Body of pancreas (tissue), 4 donors: ENCODE measurements around the gene GNA15. TPM values are rescaled to one million over a fixed set of nuclear protein-coding genes. Genes with fewer than 3 reads are reported as not detected.
"Not testable (repeated sequence)": the region's sequence is repeated elsewhere in the genome, so short reads cannot be mapped to it uniquely, and the experiment has no call there.

Experiments used
- ATAC-seq: fragments of 150-250 bp; one replicate; pipeline ENCODE4 v1.9.1; 2016
- DNase-seq, 4 donors: peaks; one replicate each; pipeline ENCODE4 v3.0.0-alpha.2; 2019
- H3K27ac ChIP-seq, 4 donors: fragments of 200-600 bp; sonication (generic); 1 replicate in 3 of 4; 2 replicates in 1 of 4; pipeline versions ENCODE4 v1.5.1 to v1.6.1; 2016 to 2019; ENCODE audit warnings: mild to moderate bottlenecking in 1 of 4, mixed read lengths in 1 of 4, moderate library complexity in 1 of 4
- H3K27me3 ChIP-seq, 2 donors: fragments of 200-600 bp; sonication (generic); one replicate each; pipeline ENCODE4 v1.6.0; 2016; ENCODE audit warnings: mild to moderate bottlenecking in 1 of 2
- H3K36me3 ChIP-seq, 2 donors: fragments of 200-600 bp; sonication (generic); replicated peaks in 1 of 2; 2 replicates each; pipeline ENCODE4 v1.5.1; 2016; ENCODE audit warnings: low read depth in 2 of 2; ENCODE audit not compliant: insufficient read depth in 1 of 2
- H3K4me1 ChIP-seq: fragments of 200-600 bp; sonication (generic); one replicate; pipeline ENCODE4 v1.6.0; 2016
- H3K4me3 ChIP-seq, 2 donors: fragments of 200-600 bp; sonication (generic); 1 replicate in 1 of 2; 2 replicates in 1 of 2; pipeline ENCODE4 v1.5.1; 2016 to 2019
- H3K9me3 ChIP-seq, 3 donors: fragments of 200-600 bp; sonication (generic); 1 replicate in 2 of 3; 2 replicates in 1 of 3; pipeline ENCODE4 v1.5.1; 2016
- CTCF ChIP-seq, 7 experiments: fragments of 450-650 bp in 4 of 7; fragments of 200-600 bp in 3 of 7; sonication (generic) in 3 of 7; IDR thresholded peaks; one replicate each; pipeline ENCODE4 v1.5.1; 2016 to 2019; ENCODE audit warnings: antibody characterized with exemption in 7 of 7
- POLR2A ChIP-seq, 3 donors: fragments of 450-650 bp; IDR thresholded peaks; one replicate each; pipeline ENCODE4 v1.6.1; 2016; ENCODE audit warnings: antibody characterized with exemption in 3 of 3, mild to moderate bottlenecking in 2 of 3
- WGBS, 2 donors: methylation state at CpG; one replicate each; pipeline ENCODE4 v1.1.5; 2017; 5-methylcytosine and 5-hydroxymethylcytosine counted together
- intact Hi-C: fragments of 100-400 bp; cut with DNase I; formaldehyde crosslinking; loops from one replicate; pipeline ENCODE4 v1.15.1; 2023
- total RNA-seq, 2 donors: library from RNA; depleted of rRNA; stranded (reverse); fragments of >200 nt; gene quantifications; one replicate each; pipeline ENCODE4 v1.1.0, GENCODE V29; 2016

GNA15 gene
- total RNA-seq, 2 donors from 2014 or later, result 1.6 to 2.6 TPM

DNA sequence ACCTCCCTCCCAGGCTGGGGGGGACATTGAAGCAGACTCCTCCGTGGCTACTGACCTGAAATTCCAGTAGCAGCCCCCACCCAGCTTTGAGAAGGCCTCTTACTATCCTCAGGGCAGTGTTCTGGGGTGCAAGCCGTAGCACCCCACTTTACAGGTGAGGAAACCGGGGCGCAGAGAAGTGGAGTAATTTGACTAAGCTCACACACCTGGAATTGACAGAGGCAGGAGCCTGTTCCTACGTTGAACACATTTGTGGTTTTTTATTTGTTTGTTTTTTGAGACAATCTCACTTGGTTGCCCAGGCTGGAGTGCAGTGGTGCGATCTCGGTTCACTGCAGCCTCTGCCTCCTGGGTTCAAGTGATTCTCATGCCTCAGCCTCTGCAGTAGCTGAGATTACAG is 28.1 kb downstream of the GNA15 start:
- Histone ChIP-seq H3K27ac (no peak overlapping the region), H3K4me1 (no peaks in the 10 kb centered on the region)

DNA sequence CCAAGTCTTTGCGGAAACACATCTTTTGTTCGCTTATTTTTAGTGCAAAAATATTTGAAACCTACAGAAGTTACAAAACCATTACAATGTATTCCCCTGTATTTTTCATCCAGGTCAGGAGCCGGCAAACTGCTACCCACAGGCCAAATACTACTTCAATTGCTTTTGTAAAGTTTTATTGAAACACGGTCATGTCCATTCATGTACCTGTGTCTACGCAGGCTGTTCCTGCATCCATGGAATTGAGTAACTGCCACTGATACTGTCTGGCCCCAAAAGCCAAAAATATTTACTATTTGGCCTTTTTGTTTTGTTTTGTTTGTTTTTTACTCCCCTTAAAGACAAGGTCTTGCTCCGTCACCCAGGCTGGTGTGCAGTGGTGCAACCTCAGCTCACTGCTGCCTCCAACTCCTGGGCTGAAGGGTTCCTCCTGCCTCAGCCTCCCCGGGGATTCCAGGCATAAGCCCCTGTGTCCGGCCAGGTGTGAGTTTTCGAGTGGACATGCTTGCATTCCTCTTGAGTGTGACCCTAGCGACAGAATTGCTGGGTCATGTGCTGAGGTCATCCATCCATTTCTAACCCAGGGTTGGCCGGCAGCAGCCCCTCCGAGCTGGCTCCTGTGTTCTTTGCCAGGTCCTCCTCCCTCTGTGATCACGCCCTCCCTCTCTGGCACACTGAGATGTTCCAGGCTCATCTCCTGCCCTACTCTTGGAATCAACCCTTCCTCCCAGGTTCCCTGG is 31.9 kb downstream of the GNA15 start:
- ATAC-seq, result no peak
- no peak for DNase-seq

More for the DNA sequence above, 28.1 kb downstream of the GNA15 start:
- no peaks in the 10 kb centered on the region for H3K27me3 ChIP-seq
- intact Hi-C loops, result loop anchor here (5.0 to 10.0 kb wide), 2 partner anchors 209 to 277 kb away; no protein-coding TSS in a partner anchor
- no peak for TF ChIP-seq POLR2A (IDR thresholded peaks at IDR 0.05)
- no peak for TF ChIP-seq CTCF (IDR thresholded peaks at IDR 0.05)
- ATAC-seq (no peak), DNase-seq (no peak)
- no peaks in the 10 kb centered on the region for H3K9me3 ChIP-seq
- no peaks in the 10 kb centered on the region for H3K36me3 ChIP-seq
- no peak overlapping the region for H3K4me3 ChIP-seq
- WGBS, 2 donors, result 37 to 53% methylated on average over 7 of the region's 7 CpGs

GRCh38 chr19:3171894-3172672 is 36.2 kb downstream of the GNA15 start:
- H3K27ac ChIP-seq, result no peak overlapping the region
- H3K36me3 ChIP-seq, result no peaks in the 10 kb centered on the region
- no peaks in the 10 kb centered on the region for H3K9me3 ChIP-seq
- TF ChIP-seq CTCF (IDR thresholded peaks at IDR 0.05), result no peak
- no peak for TF ChIP-seq POLR2A (IDR thresholded peaks at IDR 0.05)
- DNase-seq (no peak), ATAC-seq (no peak)
- no peak overlapping the region for H3K4me3 ChIP-seq
- intact Hi-C loops, result no loop called here
- no peaks in the 10 kb centered on the region for H3K4me1 ChIP-seq
- H3K27me3 ChIP-seq, result no peaks in the 10 kb centered on the region
- 80 to 84% methylated on average over 7 to 12 of the region's 15 CpGs for WGBS, 2 donors

More for the DNA sequence above, 31.9 kb downstream of the GNA15 start:
- no peaks in the 10 kb centered on the region for H3K4me1 ChIP-seq
- no peaks in the 10 kb centered on the region for H3K9me3 ChIP-seq
- intact Hi-C loops, result loop anchor here (10.0 kb wide), 1 partner anchor 213 kb away; no protein-coding TSS in a partner anchor
- H3K27me3 ChIP-seq, result no peaks in the 10 kb centered on the region
- no peaks in the 10 kb centered on the region for H3K36me3 ChIP-seq
- H3K4me3 ChIP-seq, result no peak overlapping the region
- H3K27ac ChIP-seq, result no peak overlapping the region
- WGBS, 2 donors, result 70% methylated on average over 13 of the region's 13 CpGs
- TF ChIP-seq POLR2A (IDR thresholded peaks at IDR 0.05), result no peak
- TF ChIP-seq CTCF (IDR thresholded peaks at IDR 0.05), result no peak

GRCh38 chr19:3172673-3173000 is 36.8 kb downstream of the GNA15 start:
- H3K9me3 ChIP-seq, H3K27ac ChIP-seq, DNase-seq, ATAC-seq, H3K36me3 ChIP-seq, intact Hi-C loops, H3K4me3 ChIP-seq, H3K27me3 ChIP-seq, H3K4me1 ChIP-seq: not testable (repeated sequence)
- WGBS, 2 donors, result 52 to 80% methylated on average over 6 of the region's 6 CpGs
